ENCODE measurements around the gene MCF2. TPM values are rescaled to one million over a fixed set of nuclear protein-coding genes. Genes with fewer than 3 reads are reported as not detected.

MCF2 gene
- polyA plus RNA-seq, 3 donors = 0.05 to 0.06 TPM; not detected in 1

Other genes starting within 250 kb of the MCF2 start
- gene F9, start 177.4 kb downstream of the MCF2 start, polyA plus RNA-seq = not detected
- 10 to 100 TPM in 1 of 3 donors, 1 to 10 TPM in 2; 3.7 to 13.0 (median 8.4) TPM for gene ATP11C, start 224.9 kb upstream of the MCF2 start, polyA plus RNA-seq